GM12873 (cell line): ENCODE measurements around the gene PLEKHF1.

Experiments
- TF ChIP-seq, protein P1 (sequence below): IDR thresholded peaks from 2 replicates; pipeline ENCODE4 v1.5.1; 2012; ENCODE audit warnings: low read depth, mild to moderate bottlenecking, moderate library complexity, low read length, control low read depth; ENCODE audit not compliant: insufficient read depth; ENCODE audit errors: missing control alignments

Gene PLEKHF1

DNA sequence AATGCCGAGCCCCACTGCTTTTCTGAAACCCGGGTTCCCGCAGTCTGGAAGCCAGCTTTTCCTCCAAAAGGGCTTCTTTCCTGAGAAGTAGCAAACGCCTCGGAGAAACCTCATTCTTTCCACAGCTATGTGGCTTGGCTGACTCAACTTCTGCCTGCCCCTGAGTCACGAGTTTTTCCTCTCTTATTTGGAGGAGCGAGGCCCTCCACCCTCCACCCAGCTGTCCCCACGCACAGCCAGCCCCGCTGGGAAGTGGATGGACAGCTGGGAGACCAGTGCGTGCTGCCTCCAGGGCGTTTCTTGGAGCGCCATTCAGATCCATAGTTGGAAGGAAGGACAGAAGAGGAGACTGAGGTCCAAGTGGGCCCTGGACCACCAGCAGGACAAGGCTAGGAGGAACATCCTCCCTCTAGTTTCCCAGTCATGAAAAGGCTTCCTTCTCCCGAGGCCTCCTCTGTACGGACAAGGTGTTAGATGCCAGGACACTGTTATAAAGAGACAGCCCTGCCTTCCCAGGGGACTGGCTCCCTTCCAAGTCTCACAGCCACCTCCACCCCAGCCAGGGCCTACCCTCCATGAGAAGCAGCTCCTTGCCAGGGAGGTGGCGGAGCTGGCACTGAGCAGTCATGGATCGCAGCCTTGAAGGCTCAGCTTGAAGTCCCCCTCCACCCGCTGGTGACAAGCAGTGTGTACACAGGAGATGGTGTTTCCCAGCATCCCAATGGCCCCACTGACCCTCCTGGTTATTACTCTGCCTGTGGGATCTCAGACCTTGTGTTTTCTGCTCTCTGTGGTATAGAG is 2.5 kb upstream of the PLEKHF1 start:
- TF ChIP-seq, protein P1, sequence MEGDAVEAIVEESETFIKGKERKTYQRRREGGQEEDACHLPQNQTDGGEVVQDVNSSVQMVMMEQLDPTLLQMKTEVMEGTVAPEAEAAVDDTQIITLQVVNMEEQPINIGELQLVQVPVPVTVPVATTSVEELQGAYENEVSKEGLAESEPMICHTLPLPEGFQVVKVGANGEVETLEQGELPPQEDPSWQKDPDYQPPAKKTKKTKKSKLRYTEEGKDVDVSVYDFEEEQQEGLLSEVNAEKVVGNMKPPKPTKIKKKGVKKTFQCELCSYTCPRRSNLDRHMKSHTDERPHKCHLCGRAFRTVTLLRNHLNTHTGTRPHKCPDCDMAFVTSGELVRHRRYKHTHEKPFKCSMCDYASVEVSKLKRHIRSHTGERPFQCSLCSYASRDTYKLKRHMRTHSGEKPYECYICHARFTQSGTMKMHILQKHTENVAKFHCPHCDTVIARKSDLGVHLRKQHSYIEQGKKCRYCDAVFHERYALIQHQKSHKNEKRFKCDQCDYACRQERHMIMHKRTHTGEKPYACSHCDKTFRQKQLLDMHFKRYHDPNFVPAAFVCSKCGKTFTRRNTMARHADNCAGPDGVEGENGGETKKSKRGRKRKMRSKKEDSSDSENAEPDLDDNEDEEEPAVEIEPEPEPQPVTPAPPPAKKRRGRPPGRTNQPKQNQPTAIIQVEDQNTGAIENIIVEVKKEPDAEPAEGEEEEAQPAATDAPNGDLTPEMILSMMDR: no peak

DNA sequence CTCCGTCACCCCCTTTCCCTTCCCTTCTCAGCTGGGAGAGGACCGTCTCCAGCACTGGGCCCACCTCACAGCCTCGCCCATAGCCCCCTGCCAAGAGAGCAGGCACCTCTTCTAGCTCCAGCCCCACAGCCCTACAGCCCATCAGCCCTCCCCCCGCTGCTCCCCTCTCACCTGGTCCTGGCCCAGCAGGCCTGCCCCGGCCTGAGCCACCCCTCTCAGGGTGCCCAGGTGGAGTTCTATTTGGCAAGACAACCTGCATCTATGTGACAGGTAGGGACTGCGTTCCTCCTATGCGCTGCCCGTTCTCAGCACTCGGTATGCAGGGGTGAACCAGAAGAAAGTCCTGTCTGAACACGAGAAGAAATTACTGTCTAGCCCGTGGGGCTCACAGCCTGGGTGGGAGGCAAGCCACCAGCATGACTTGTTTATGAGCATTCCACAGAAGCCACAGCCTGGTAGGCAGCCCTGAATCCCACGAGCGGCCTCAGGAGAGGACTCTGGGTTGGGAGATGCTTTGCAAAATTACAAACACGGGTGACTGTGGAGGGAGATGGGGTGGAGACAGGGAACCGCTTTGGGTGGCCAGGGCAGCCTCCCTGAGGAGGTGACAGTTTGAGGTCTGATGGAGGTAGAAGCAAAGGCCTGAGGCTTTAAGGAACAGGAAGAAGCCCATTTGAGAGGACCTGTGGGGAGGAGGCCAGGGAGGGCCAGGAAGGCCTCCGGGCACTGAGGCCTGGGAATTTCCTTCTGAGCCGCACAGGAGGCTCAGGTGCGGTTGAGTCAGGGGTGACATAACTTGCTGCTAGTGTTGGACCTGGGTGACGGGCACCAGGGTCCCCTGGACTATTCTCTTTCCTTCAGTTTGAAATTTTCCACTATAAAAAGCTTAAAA is 1.2 kb upstream of the PLEKHF1 start:
- TF ChIP-seq, protein P1: no peak

DNA sequence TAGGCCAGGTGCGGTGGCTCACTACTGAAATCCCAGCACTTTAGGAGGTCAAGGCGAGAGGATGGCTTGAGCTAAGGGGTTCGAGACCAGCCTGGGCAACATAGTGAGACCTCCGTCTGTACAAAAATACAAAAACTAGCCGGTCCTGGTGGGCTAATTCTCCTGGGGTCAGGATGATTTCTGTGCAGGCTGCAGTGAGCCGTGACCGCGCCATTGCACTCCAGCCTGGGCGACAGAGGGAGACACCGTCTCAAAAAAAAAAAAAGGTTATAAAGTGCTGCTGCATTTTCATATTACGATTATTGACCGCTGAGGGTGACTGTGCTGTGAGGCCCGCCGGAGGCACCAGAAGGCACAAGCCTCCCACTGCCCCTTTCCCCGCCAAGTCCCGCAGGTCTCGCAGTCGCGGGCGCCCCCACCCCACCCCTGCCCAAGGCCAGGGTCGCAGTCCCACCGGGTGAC is 477 bp upstream of the PLEKHF1 start:
- TF ChIP-seq, protein P1: no peak

DNA sequence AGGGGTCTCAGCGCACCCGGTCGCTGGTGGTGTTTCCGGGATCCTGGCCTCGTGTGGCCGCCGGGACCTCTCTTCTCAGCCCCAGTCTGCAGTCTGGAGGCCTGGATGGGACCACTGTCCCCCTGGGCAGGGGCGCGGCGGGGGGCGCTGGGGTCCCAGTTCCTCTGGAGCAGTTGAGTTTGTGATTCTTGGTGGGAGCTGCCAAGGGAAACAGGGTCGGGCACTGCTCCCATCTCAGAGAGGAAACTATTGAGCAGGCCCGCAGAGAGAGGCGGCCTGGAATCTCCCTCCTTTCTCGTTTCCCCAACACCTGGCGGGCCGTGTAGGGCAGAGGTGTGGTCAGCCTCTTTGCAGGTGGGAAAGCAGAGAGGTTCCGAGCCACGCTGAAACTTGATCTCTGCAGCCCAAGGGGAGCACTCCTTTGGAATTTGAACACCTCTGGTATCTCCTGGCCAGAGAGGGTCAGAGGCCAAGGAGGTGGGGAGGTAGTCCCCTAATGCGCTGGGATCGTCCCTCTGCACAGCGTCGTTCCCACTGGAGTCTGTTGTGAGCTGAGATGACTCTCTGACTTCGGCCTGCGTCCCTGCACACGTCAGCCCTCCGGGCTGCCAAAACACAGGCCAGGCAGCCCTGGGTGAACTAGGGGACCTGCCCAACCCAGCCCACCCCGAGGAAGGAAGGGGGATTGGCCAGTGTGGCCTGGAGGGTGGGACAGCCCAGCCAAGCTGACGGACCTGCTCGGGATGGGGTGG is 741 bp downstream of the PLEKHF1 start:
- TF ChIP-seq, protein P1: no peak

GRCh38 chr19:29666578-29667386 is 1.5 kb downstream of the PLEKHF1 start:
- TF ChIP-seq, protein P1: no peak

- TF ChIP-seq, protein P1: no peak
Measured at GRCh38 chr19:29667387-29667783, 2.1 kb downstream of the PLEKHF1 start.
